Parathyroid adenoma (tissue), 2 donors: ENCODE results near the gene CRYBA4.

Experiments
- H2AFZ ChIP-seq: fragments of 300-600 bp; sonication (generic); one replicate; pipeline ENCODE4 v1.7.0; 2017; ENCODE audit warnings: antibody characterized with exemption, mild to moderate bottlenecking
- H3K27ac ChIP-seq: fragments of 300-600 bp; sonication (generic); one replicate; pipeline ENCODE4 v1.7.0; 2017
- H3K27me3 ChIP-seq: fragments of 300-600 bp; sonication (generic); one replicate; pipeline ENCODE4 v1.7.0; 2017; ENCODE audit warnings: low read length; ENCODE audit not compliant: control insufficient read depth, insufficient read depth
- H3K36me3 ChIP-seq: fragments of 300-600 bp; sonication (generic); one replicate; pipeline ENCODE4 v1.7.0; 2017; ENCODE audit warnings: low read length; ENCODE audit not compliant: control insufficient read depth, insufficient read depth
- H3K4me1 ChIP-seq: fragments of 300-600 bp; sonication (generic); one replicate; pipeline ENCODE4 v1.7.0; 2017; ENCODE audit warnings: control low read depth
- H3K4me2 ChIP-seq: fragments of 300-600 bp; sonication (generic); one replicate; pipeline ENCODE4 v1.7.0; 2017; ENCODE audit warnings: low read length
- H3K4me3 ChIP-seq: fragments of 300-600 bp; sonication (generic); one replicate; pipeline ENCODE4 v1.7.0; 2017; ENCODE audit warnings: low read depth, low read length
- H3K79me2 ChIP-seq: fragments of 300-600 bp; sonication (generic); one replicate; pipeline ENCODE4 v1.7.0; 2017; ENCODE audit warnings: control low read depth
- H3K9ac ChIP-seq: fragments of 300-600 bp; sonication (generic); one replicate; pipeline ENCODE4 v1.7.0; 2017; ENCODE audit warnings: mild to moderate bottlenecking
- H3K9me3 ChIP-seq: fragments of 300-600 bp; sonication (generic); one replicate; pipeline ENCODE4 v1.7.0; 2017; ENCODE audit warnings: low read length; ENCODE audit not compliant: control insufficient read depth
- CTCF ChIP-seq: fragments of 300-600 bp; sonication (generic); IDR thresholded peaks from one replicate; pipeline ENCODE4 v1.7.0; 2017; ENCODE audit warnings: antibody characterized with exemption, mild to moderate bottlenecking
- donor health status: primary hyperparathyroidism.

CRYBA4 gene

GRCh38 chr22:26617271-26618199 lies 4.2 kb upstream of the CRYBA4 start, which contains the start of gene CRYBB1:
Gene CRYBB1, minus strand, starts transcription at chr22:26618027. Its CDS starts 1,708 bp downstream, at chr22:26616319.
- no peak within 1 kb of the TSS for H3K9ac ChIP-seq
- H3K4me1 ChIP-seq: no peaks in the 10 kb centered on the region
- H3K36me3 ChIP-seq: no peaks in the 10 kb centered on the region
- H3K4me3 ChIP-seq: no peak within 1 kb of the TSS
- no peak within 1 kb of the TSS for H2AFZ ChIP-seq
- no peak for TF ChIP-seq CTCF
- H3K4me2 ChIP-seq: no peak within 1 kb of the TSS
- no peak within 1 kb of the TSS for H3K27ac ChIP-seq
- H3K27me3 ChIP-seq: no peaks in the 10 kb centered on the region
- no peaks in the 10 kb centered on the region for H3K79me2 ChIP-seq
- H3K9me3 ChIP-seq: no peaks in the 10 kb centered on the region

- no peak overlapping the region for H3K27ac ChIP-seq
- no peak overlapping the region for H3K4me3 ChIP-seq
- H3K9ac ChIP-seq: no peak overlapping the region
- H3K9me3 ChIP-seq: no peaks in the 10 kb centered on the region
- H3K36me3 ChIP-seq: no peaks in the 10 kb centered on the region
- H3K79me2 ChIP-seq: no peaks in the 10 kb centered on the region
- H3K4me1 ChIP-seq: no peaks in the 10 kb centered on the region
- H2AFZ ChIP-seq: no peak overlapping the region
- H3K27me3 ChIP-seq: no peaks in the 10 kb centered on the region
- TF ChIP-seq CTCF: no peak
- H3K4me2 ChIP-seq: no peak overlapping the region
Measured at GRCh38 chr22:26618455-26618854, 3.3 kb upstream of the CRYBA4 start.

GRCh38 chr22:26619510-26619909 lies 2.3 kb upstream of the CRYBA4 start:
- H3K4me2 ChIP-seq: no peak overlapping the region
- no peaks in the 10 kb centered on the region for H3K27me3 ChIP-seq
- no peak overlapping the region for H3K4me3 ChIP-seq
- no peaks in the 10 kb centered on the region for H3K36me3 ChIP-seq
- H3K79me2 ChIP-seq: no peaks in the 10 kb centered on the region
- no peaks in the 10 kb centered on the region for H3K9me3 ChIP-seq
- no peak overlapping the region for H3K27ac ChIP-seq
- TF ChIP-seq CTCF: no peak
- H2AFZ ChIP-seq: no peak overlapping the region
- H3K9ac ChIP-seq: no peak overlapping the region
- no peaks in the 10 kb centered on the region for H3K4me1 ChIP-seq

GRCh38 chr22:26620197-26620596 lies 1.6 kb upstream of the CRYBA4 start:
- no peaks in the 10 kb centered on the region for H3K36me3 ChIP-seq
- H3K4me2 ChIP-seq: no peak overlapping the region
- H3K9ac ChIP-seq: no peak overlapping the region
- H3K4me3 ChIP-seq: no peak overlapping the region
- no peak for TF ChIP-seq CTCF
- H3K79me2 ChIP-seq: no peaks in the 10 kb centered on the region
- no peaks in the 10 kb centered on the region for H3K27me3 ChIP-seq
- H3K9me3 ChIP-seq: no peaks in the 10 kb centered on the region
- no peak overlapping the region for H2AFZ ChIP-seq
- no peak overlapping the region for H3K27ac ChIP-seq
- H3K4me1 ChIP-seq: no peaks in the 10 kb centered on the region

GRCh38 chr22:26623984-26624383 lies 2.2 kb downstream of the CRYBA4 start:
- Histone ChIP-seq H3K27me3 (no peaks in the 10 kb centered on the region), H3K4me2 (no peak overlapping the region), H3K79me2 (no peaks in the 10 kb centered on the region), H3K9me3 (no peaks in the 10 kb centered on the region), H3K4me3 (no peak overlapping the region), H3K27ac (no peak overlapping the region), H3K36me3 (no peaks in the 10 kb centered on the region), H3K9ac (no peak overlapping the region), H3K4me1 (no peaks in the 10 kb centered on the region), H2AFZ (no peak overlapping the region)
- no peak for TF ChIP-seq CTCF
